B cell (primary cell): Measurements from ENCODE around the gene CTDP1.

Source experiments
- EZH2 ChIP-seq: IDR thresholded peaks from 2 replicates; pipeline ENCODE4 v1.6.1; 2012; ENCODE audit warnings: borderline replicate concordance, low read depth, mild to moderate bottlenecking, moderate library complexity, low read length; ENCODE audit not compliant: insufficient read depth, poor library complexity, severe bottlenecking
- TF ChIP-seq, protein P1 (sequence below): fragments of 200-600 bp; IDR thresholded peaks from one replicate; pipeline ENCODE4 v1.8.0; 2022; ENCODE audit warnings: antibody characterized with exemption, mild to moderate bottlenecking

DNA sequence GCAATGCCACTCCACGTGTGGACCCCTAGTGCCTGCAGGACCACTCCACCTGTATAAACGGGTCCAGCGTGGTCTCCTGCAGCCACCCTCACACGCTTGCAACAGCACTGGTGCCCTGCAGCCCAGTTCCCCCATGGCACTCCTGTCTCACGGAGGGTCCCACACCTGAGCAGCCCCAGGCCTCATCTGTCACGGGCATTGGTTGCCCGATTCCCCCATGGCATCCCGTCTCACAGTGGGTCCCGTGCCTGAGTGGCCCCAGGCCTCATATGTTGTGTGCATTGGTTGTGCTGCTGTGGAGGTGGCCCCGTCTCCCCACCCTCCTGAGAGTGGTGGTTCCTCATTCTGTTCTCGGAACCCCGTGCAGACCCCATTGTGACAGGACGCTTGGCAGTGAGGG, 43.4 kb downstream of the CTDP1 start:
- TF ChIP-seq, protein P1, sequence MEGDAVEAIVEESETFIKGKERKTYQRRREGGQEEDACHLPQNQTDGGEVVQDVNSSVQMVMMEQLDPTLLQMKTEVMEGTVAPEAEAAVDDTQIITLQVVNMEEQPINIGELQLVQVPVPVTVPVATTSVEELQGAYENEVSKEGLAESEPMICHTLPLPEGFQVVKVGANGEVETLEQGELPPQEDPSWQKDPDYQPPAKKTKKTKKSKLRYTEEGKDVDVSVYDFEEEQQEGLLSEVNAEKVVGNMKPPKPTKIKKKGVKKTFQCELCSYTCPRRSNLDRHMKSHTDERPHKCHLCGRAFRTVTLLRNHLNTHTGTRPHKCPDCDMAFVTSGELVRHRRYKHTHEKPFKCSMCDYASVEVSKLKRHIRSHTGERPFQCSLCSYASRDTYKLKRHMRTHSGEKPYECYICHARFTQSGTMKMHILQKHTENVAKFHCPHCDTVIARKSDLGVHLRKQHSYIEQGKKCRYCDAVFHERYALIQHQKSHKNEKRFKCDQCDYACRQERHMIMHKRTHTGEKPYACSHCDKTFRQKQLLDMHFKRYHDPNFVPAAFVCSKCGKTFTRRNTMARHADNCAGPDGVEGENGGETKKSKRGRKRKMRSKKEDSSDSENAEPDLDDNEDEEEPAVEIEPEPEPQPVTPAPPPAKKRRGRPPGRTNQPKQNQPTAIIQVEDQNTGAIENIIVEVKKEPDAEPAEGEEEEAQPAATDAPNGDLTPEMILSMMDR: no peak
- no peak for TF ChIP-seq EZH2
